GM11168 (cell line): ENCODE measurements around the gene CYB5R2.

Source experiments
- in situ Hi-C: fragments of 300-500 bp; cut with MboI; formaldehyde crosslinking; loops from one replicate; pipeline ENCODE4 v1.12.0; 2022; ENCODE audit warnings: low sequenced_read_pairs; ENCODE audit not compliant: unreplicated experiment

The CYB5R2 gene

GRCh38 chr11:7672960-7673723 is at the start of gene CYB5R2:
Gene CYB5R2, minus strand, starts transcription at chr11:7673500. Its CDS starts 675 bp downstream, at chr11:7672825.
- in situ Hi-C loops = no loop called here

GRCh38 chr11:7714786-7715185 is 41.5 kb upstream of the CYB5R2 start:
- in situ Hi-C loops = no loop called here

- in situ Hi-C loops = no loop called here
Observed at GRCh38 chr11:7706377-7706776, 33.1 kb upstream of the CYB5R2 start, which contains the start of gene OVCH2. Gene OVCH2, minus strand, starts transcription at chr11:7706477. Its CDS starts 83 bp downstream, at chr11:7706394.

DNA sequence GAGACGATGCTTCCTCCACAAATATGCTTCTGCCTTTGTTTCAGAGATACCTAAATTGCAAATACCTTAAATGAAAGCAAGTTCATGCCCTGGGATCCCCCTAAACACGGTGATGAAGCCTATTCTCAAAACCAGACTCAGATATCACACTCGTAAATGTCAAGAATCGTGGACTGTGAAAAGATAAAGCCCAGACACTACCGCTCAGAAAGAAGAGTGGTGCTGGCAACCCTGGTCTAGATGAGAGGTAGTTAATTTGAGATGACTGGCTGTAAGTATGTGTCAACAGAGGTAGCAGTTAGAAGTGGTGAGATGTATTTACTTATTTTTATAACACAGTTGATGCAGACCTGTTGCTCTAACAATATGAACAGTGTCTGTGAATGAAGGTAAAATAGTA is 30.4 kb upstream of the CYB5R2 start:
- in situ Hi-C loops = no loop called here

DNA sequence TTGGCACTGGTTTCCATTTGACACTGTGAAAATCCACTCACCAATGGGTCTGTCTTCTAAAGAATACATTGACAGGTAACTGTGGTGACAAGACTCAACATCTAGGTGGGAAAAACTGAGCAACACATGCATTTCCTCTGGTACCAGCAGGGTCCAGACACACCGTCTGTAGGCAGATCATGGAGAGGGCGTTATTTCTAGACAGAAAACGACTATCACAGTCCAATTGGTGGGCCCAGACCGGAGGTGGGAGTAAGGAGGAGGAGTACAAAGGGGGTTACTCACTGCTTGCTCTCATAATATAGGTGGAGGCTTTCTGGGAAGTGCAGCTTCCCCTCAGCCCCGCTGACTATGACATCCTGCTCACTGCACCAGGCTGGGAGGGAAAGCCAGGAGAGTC is 23.1 kb upstream of the CYB5R2 start:
- in situ Hi-C loops = loop anchor here (10.0 to 25.0 kb wide), 2 partner anchors 342 to 584 kb away; no protein-coding TSS in a partner anchor

GRCh38 chr11:7694235-7694634 is 20.9 kb upstream of the CYB5R2 start:
- in situ Hi-C loops = loop anchor here (10.0 to 25.0 kb wide), 2 partner anchors 339 to 582 kb away; no protein-coding TSS in a partner anchor

DNA sequence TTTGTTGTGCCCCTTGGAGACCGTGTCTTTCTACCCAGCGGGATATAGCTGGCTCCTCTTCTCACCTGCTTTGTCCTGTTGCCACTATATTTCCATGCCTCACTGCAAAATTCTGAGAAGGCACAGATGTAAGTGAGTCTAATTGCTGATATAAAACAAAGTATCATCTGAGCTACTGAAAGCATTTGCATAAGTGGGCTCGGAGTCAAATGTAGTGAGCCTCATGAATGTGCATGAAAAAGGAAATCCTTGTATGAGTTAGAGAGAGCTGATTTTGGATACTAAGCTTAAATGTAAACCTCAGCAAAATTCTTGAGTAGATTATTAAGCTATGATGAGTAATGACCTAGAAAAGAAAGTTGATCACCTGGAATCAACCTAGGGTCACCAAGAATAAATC is 19.1 kb upstream of the CYB5R2 start:
- in situ Hi-C loops = loop anchor here (10.0 to 25.0 kb wide), 2 partner anchors 338 to 580 kb away; no protein-coding TSS in a partner anchor

- in situ Hi-C loops = loop anchor here (10.0 to 25.0 kb wide), 2 partner anchors 337 to 580 kb away; no protein-coding TSS in a partner anchor
Observed at GRCh38 chr11:7691759-7692350, 18.6 kb upstream of the CYB5R2 start.

GRCh38 chr11:7690648-7691047 is 17.3 kb upstream of the CYB5R2 start:
- in situ Hi-C loops = loop anchor here (10.0 to 25.0 kb wide), 2 partner anchors 336 to 578 kb away; no protein-coding TSS in a partner anchor

DNA sequence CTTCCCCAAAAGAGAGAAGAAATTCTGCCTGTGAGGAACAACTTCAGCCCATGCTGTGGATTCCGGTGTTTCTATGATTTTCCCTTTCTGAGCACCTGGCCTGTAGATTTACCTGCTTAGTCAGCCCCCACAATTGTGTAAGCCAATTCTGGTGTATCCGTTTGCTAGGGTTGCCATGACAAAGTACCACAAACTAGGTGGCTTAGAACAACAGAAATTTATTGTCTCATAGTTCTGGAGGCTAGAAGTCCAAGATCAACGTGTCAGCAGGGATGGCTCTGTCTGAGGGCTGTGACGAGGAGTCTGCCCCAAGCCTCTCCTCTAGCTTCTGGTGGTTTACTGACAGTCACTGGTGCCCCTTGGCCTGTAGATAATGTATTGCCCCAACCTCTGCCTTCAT is 15.9 kb upstream of the CYB5R2 start:
- in situ Hi-C loops = loop anchor here (25.0 kb wide), 1 partner anchor 577 kb away; no protein-coding TSS in a partner anchor

DNA sequence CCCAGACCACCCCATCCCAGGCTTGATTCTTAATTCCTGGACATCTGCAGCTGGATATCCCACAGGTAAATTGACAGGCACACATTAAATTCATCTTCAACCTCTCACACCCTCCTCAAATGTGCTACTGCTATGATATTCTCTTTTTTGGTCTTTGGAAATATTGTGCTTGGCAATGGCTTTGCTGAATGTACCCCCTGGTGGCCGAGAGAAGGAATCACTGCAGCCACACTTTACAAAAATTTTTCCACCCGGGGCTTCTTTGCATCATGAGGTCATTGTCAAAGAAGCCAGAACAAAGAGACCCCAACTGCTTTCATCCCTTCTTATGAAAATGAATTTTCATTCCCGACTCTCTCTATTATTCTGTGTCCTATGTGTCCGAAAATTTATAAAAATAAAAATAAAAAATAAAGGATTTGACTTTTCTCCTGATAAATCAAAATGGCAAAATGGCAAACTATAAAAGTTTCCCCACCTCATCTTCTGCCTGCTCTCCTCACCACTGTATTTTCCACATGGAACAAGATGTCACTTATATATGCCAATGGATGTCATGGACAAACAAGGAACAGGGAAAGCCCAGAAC is 15.0 kb upstream of the CYB5R2 start:
- in situ Hi-C loops = loop anchor here (25.0 kb wide), 1 partner anchor 576 kb away; no protein-coding TSS in a partner anchor

- in situ Hi-C loops = loop anchor here (25.0 kb wide), 1 partner anchor 575 kb away; no protein-coding TSS in a partner anchor
Observed at GRCh38 chr11:7687386-7687785, 14.1 kb upstream of the CYB5R2 start.

DNA sequence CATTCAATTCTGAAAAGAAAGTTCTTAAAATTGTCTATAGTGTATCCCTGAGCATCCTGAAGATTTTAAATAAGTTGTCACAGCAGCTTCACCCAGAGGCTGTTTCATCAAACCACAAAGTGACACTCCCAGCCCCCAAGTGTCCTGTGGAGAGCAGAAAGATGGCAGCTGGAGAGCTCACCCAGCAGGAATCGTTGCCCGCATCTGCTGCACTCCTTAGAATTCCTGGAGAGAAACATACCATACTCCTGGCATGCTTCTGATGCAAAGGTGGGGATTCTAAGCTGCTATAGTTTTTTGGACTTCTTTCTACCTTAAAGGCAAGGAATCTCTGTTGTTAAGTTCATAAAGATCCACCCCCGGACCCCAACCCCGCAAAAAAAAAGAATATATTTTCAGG is 13.5 kb upstream of the CYB5R2 start:
- in situ Hi-C loops = loop anchor here (25.0 kb wide), 1 partner anchor 574 kb away; no protein-coding TSS in a partner anchor

DNA sequence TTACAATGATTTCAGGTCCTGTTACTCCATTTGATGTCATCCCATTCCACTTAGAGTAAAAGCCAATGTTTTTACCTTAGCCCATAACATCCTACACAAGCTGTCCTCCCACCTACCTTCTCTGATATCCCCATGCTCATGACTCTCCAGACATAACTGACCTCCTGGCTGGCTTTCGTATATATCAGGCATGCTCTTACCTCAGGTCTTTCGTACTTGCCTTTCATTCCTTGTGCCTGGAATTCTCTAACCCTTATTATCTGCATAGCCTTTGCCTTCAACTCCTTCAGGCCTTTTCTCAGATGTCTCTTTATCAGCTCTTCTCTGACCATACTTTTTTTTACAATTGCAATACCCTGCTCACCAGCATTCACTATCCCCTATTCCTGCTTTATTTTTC is 10.3 kb upstream of the CYB5R2 start:
- in situ Hi-C loops = loop anchor here (25.0 kb wide), 1 partner anchor 571 kb away; no protein-coding TSS in a partner anchor

DNA sequence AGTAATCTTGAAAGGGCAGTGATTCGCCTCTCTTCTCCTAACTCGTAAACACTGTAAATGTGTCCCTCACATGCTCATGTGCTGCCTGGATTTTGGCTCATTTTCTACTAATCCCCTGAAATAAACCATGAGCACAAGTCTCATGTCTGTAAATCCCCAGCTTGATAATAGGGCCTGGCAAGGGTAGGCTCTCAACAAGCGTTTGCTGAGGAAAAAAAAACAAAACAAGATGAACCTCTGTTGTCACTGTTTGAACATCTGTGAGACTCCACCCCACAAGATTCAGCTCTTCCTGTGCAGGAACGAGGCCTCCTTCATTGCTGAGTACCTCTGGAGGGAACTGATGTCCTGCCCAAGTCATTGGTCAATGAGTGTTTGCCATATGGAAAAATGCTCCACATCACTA is 4.5 kb upstream of the CYB5R2 start:
- in situ Hi-C loops = loop anchor here (25.0 kb wide), 1 partner anchor 565 kb away; no protein-coding TSS in a partner anchor

GRCh38 chr11:7677071-7677470 is 3.8 kb upstream of the CYB5R2 start:
- in situ Hi-C loops = loop anchor here (25.0 kb wide), 1 partner anchor 565 kb away; no protein-coding TSS in a partner anchor

GRCh38 chr11:7675631-7676030 is 2.3 kb upstream of the CYB5R2 start:
- in situ Hi-C loops = loop anchor here (25.0 kb wide), 1 partner anchor 563 kb away; no protein-coding TSS in a partner anchor

DNA sequence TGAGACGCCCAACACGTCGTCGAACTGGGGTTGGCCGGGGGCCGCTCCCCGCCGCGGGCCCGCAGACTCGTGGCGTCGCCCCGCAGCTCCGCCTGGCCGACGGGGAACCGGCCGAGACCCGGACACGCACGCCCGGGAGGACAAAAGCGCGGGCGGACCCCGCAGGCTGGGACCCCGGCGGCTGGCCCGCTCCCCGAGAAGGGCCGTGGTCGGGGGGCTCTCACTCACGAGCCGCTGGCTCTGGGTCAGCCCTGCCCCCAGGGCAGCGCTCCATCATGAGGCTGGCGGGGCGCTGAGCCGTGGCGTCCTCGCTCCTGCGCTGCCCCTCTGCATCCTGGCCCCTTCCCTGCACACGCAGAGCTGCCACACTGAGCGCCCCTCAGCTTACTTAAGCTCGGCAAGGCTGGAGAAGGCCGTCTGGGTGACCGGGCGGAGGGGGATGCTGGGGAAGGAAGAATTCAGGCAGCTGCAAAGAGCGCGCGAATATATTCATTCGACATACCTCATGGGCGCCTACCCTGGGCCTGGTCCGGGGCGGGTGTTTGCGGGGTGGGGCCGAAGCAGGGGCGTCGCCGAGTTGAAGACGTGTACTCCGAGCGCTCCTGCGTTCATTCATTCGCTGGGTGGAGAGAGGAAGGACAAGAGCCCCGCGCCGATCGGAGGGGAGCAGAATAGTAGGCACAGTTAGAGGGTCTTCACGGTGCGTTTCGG is 579 bp upstream of the CYB5R2 start:
- in situ Hi-C loops = no loop called here

DNA sequence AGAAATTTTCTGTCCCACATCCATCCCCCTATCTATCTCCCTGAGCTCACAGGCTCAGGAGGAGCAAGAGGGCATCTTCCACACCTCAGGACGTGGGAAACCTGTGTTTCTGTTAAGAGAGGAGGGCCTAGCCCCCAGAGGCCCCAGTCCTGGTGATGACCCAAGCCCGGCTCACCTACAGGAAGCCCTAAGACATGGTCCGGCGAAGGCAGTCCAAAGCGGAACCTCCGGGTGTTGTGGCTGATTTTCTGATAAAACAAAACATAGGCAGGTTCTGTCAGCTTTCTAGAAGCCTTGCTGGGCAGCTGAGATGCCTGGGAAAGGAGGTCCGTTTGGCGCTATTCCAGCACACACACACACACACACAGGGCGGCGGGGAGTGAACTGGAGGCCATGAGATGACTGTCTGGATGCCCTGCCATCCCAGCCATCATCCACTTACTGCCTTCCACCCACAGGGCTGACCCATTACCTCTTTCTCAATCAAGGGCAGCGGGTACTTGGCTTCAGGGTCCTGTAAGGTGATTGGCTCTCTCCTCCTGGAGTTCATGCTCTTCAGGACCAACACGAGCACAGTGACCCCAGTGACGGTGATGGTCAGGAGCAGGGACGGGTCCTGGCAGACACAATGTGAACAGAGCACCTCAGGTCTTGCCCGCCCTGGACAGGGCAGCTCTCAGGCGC is 882 bp downstream of the CYB5R2 start:
- in situ Hi-C loops = no loop called here
